WTC11 (cell line): Measurements from ENCODE around the gene KPTN. TPM values are rescaled to one million over a fixed set of nuclear protein-coding genes. Genes with fewer than 3 reads are reported as not detected.
A peak's percentile ranks its signal among the peaks of the same experiment; 100 is the strongest.

Experiments used
- AFF4 ChIP-seq: sonication (generic); formaldehyde crosslinking; IDR thresholded peaks from 2 replicates; pipeline ENCODE4 v1.8.1; 2023; ENCODE audit warnings: mild to moderate bottlenecking, missing genetic modification reagents, borderline replicate concordance
- AR ChIP-seq: fragments of 250-450 bp; sonication (Bioruptor Pico); IDR thresholded peaks from 2 replicates; pipeline ENCODE4 v1.9.0; 2021; ENCODE audit warnings: mild to moderate bottlenecking
- ATF1 ChIP-seq: sonication (generic); formaldehyde crosslinking; IDR thresholded peaks from 2 replicates; pipeline ENCODE4 v1.8.1; 2023; ENCODE audit warnings: mild to moderate bottlenecking, moderate library complexity, missing genetic modification reagents
- CREB1 ChIP-seq: sonication (generic); formaldehyde crosslinking; IDR thresholded peaks from 2 replicates; pipeline ENCODE4 v1.8.0; 2023; ENCODE audit warnings: mild to moderate bottlenecking, missing genetic modification reagents
- CREM ChIP-seq: sonication (generic); formaldehyde crosslinking; IDR thresholded peaks from 2 replicates; pipeline ENCODE4 v1.8.1; 2022; ENCODE audit warnings: mild to moderate bottlenecking, missing genetic modification reagents, moderate library complexity
- E2F4 ChIP-seq: sonication (generic); formaldehyde crosslinking; IDR thresholded peaks from 2 replicates; pipeline ENCODE4 v1.8.1; 2022; ENCODE audit warnings: low read depth, mild to moderate bottlenecking, moderate library complexity, missing genetic modification reagents, borderline replicate concordance
- E2F5 ChIP-seq: sonication (generic); formaldehyde crosslinking; IDR thresholded peaks from 2 replicates; pipeline ENCODE4 v1.8.1; 2022; ENCODE audit warnings: mild to moderate bottlenecking, moderate library complexity, missing genetic modification reagents
- FOXK1 ChIP-seq: sonication (generic); formaldehyde crosslinking; IDR thresholded peaks from 2 replicates; pipeline ENCODE4 v1.8.0; 2022; ENCODE audit warnings: mild to moderate bottlenecking, moderate library complexity, missing genetic modification reagents
- GRHL2 ChIP-seq: fragments of 250-450 bp; sonication (Bioruptor Pico); IDR thresholded peaks from 2 replicates; pipeline ENCODE4 v1.8.0; 2022; ENCODE audit warnings: mild to moderate bottlenecking, moderate library complexity; ENCODE audit not compliant: insufficient replicate concordance, severe bottlenecking
- HMGXB4 ChIP-seq: sonication (generic); formaldehyde crosslinking; IDR thresholded peaks from 2 replicates; pipeline ENCODE4 v1.8.1; 2023; ENCODE audit warnings: mild to moderate bottlenecking, moderate library complexity, missing genetic modification reagents
- IRF2 ChIP-seq: sonication (generic); formaldehyde crosslinking; IDR thresholded peaks from 2 replicates; pipeline ENCODE4 v1.8.0; 2022; ENCODE audit warnings: low read depth, missing genetic modification reagents, borderline replicate concordance
- NFE2L1 ChIP-seq: sonication (generic); formaldehyde crosslinking; IDR thresholded peaks from 2 replicates; pipeline ENCODE4 v1.8.1; 2023; ENCODE audit warnings: missing genetic modification reagents
- NR1H2 ChIP-seq: sonication (generic); formaldehyde crosslinking; IDR thresholded peaks from 2 replicates; pipeline ENCODE4 v1.9.0; 2021; ENCODE audit warnings: mild to moderate bottlenecking, moderate library complexity, missing genetic modification reagents
- OVOL2 ChIP-seq: fragments of 250-450 bp; sonication (Bioruptor Pico); IDR thresholded peaks from 2 replicates; pipeline ENCODE4 v1.9.0; 2021; ENCODE audit warnings: mild to moderate bottlenecking, borderline replicate concordance
- SMAD3 ChIP-seq: sonication (generic); formaldehyde crosslinking; IDR thresholded peaks from 2 replicates; pipeline ENCODE4 v1.8.0; 2022; ENCODE audit warnings: missing genetic modification reagents, mild to moderate bottlenecking, borderline replicate concordance
- SMAD4 ChIP-seq: sonication (generic); formaldehyde crosslinking; IDR thresholded peaks from 2 replicates; pipeline ENCODE4 v1.8.0; 2022; ENCODE audit warnings: mild to moderate bottlenecking, missing genetic modification reagents
- USF1 ChIP-seq: sonication (generic); formaldehyde crosslinking; IDR thresholded peaks from 2 replicates; pipeline ENCODE4 v1.8.0; 2022; ENCODE audit warnings: mild to moderate bottlenecking, missing genetic modification reagents
- USF2 ChIP-seq: sonication (generic); formaldehyde crosslinking; IDR thresholded peaks from 2 replicates; pipeline ENCODE4 v1.8.1; 2023; ENCODE audit warnings: mild to moderate bottlenecking, missing genetic modification reagents, moderate library complexity
- ZMAT4 ChIP-seq: fragments of 250-450 bp; sonication (Bioruptor Pico); IDR thresholded peaks from 2 replicates; pipeline ENCODE4 v1.9.0; 2021; ENCODE audit warnings: mild to moderate bottlenecking
- ZNF121 ChIP-seq: sonication (generic); formaldehyde crosslinking; IDR thresholded peaks from 2 replicates; pipeline ENCODE4 v1.8.0; 2023; ENCODE audit warnings: missing genetic modification reagents
- ZNF396 ChIP-seq: fragments of 250-450 bp; sonication (Bioruptor Pico); IDR thresholded peaks from 2 replicates; pipeline ENCODE4 v1.8.0; 2021; ENCODE audit warnings: mild to moderate bottlenecking, moderate library complexity, borderline replicate concordance
- ZNF425 ChIP-seq: fragments of 250-450 bp; sonication (Bioruptor Pico); conservative IDR thresholded peaks from 2 replicates; pipeline ENCODE4 v1.9.0; 2021; ENCODE audit warnings: mild to moderate bottlenecking
- total RNA-seq: library from RNA; stranded (reverse); gene quantifications from 3 replicates; pipeline ENCODE4 v1.2.3, GENCODE V29; 2021

KPTN gene
- total RNA-seq, 1 experiment from 2014 or later = 24.5 TPM

GRCh38 chr19:47447470-47448359, 36.3 kb downstream of the KPTN start (continued):
- peak; percentile 88; the same call in 1 of the 2 replicates for TF ChIP-seq CREM
- TF ChIP-seq USF2 (CRISPR knock-in tag) = peak; percentile 82
- peak; percentile 83; the same call in 1 of the 2 replicates for TF ChIP-seq SMAD4 (CRISPR knock-in tag)
- peak; percentile 98 for TF ChIP-seq CREB1 (CRISPR knock-in tag)
- TF ChIP-seq NR1H2 (CRISPR knock-in tag) = peak; percentile 70; the same call in 1 of the 2 replicates
- peak; percentile 99 for TF ChIP-seq E2F5 (CRISPR knock-in tag)
- TF ChIP-seq USF1 = peak; percentile 88
- no peak for TF ChIP-seq AR (CRISPR knock-in tag)
- TF ChIP-seq NFE2L1 (CRISPR knock-in tag) = peak; percentile 98
- TF ChIP-seq HMGXB4 (CRISPR knock-in tag) = peak; percentile 85
- TF ChIP-seq SMAD3 (CRISPR knock-in tag) = peak; percentile 99
- TF ChIP-seq ZNF396 (CRISPR knock-in tag) = no peak
- TF ChIP-seq ZNF121 (CRISPR knock-in tag) = peak; percentile 86; the same call in 1 of the 2 replicates
- no peak for TF ChIP-seq GRHL2 (CRISPR knock-in tag)
- no peak for TF ChIP-seq ZNF425 (CRISPR knock-in tag)
- TF ChIP-seq ATF1 = peak; percentile 96
- TF ChIP-seq ZMAT4 (CRISPR knock-in tag) = no peak
- TF ChIP-seq E2F4 (CRISPR knock-in tag) = peak; percentile 93
- no peak for TF ChIP-seq OVOL2 (CRISPR knock-in tag)
- peak; percentile 97; the same call in 1 of the 2 replicates for TF ChIP-seq AFF4
- peak; percentile 99 for TF ChIP-seq FOXK1 (CRISPR knock-in tag)
- TF ChIP-seq IRF2 = peak; percentile 71; the same call in 1 of the 2 replicates
